SK-N-SH (cell line): ENCODE results near the gene RPIA. TPM values are rescaled to one million over a fixed set of nuclear protein-coding genes. Genes with fewer than 3 reads are reported as not detected.

Experiments used
- CTCF ChIA-PET: fragments of 300-600, 350-600 bp; formaldehyde crosslinking; extraction: SDS; loops from one replicate; lab custom pipeline; 2021; lab: Yijun Ruan, JAX
- POLR2A ChIA-PET: fragments of 350-600 bp; sonication (Branson Sonifier 250); formaldehyde crosslinking; extraction: SDS; loops from one replicate; lab custom pipeline; 2020; ENCODE audit warnings: antibody characterized with exemption, inconsistent platforms; lab: Yijun Ruan, JAX
- DNase-seq: peaks from one replicate; pipeline ENCODE4 v3.0.0; 2012
- H2AFZ ChIP-seq: fragments of 200-600 bp; sonication (generic); 2 replicates; pipeline ENCODE4 v1.8.1; 2016; ENCODE audit warnings: antibody characterized with exemption, mild to moderate bottlenecking, low read depth
- H3F3A ChIP-seq: fragments of 200-600 bp; sonication (generic); replicated peaks from 2 replicates; pipeline ENCODE3; 2016; ENCODE audit warnings: antibody characterized with exemption, mild to moderate bottlenecking; ENCODE audit not compliant: insufficient read depth
- H3K27ac ChIP-seq, 2 experiments: fragments of 200-500 bp in 1 of 2; fragments of 200-600 bp in 1 of 2; sonication (Bioruptor generic) in 1 of 2; sonication (generic), shearing (Covaris generic) in 1 of 2; 2 replicates each; pipeline versions ENCODE4 v1.5.1 to v1.6.1; 2014 to 2016; ENCODE audit warnings: low read depth in 2 of 2, inconsistent platforms in 1 of 2, low read length in 1 of 2, mild to moderate bottlenecking in 1 of 2, mixed read lengths in 1 of 2
- H3K27me3 ChIP-seq: fragments of 200-600 bp; sonication (generic), shearing (Covaris generic); 2 replicates; pipeline ENCODE4 v1.6.1; 2016; ENCODE audit warnings: mixed run types; ENCODE audit not compliant: insufficient read depth
- H3K36me3 ChIP-seq, 2 experiments: fragments of 200-500 bp in 1 of 2; fragments of 200-600 bp in 1 of 2; sonication (Bioruptor generic) in 1 of 2; sonication (generic) in 1 of 2; replicated peaks in 1 of 2; 2 replicates each; pipeline versions ENCODE3 to v1.5.1; 2014 to 2016; ENCODE audit warnings: low read length in 1 of 2, mild to moderate bottlenecking in 1 of 2; ENCODE audit not compliant: insufficient read depth in 2 of 2, control insufficient read depth in 1 of 2
- H3K4me1 ChIP-seq, 2 experiments: fragments of 200-500 bp in 1 of 2; fragments of 200-600 bp in 1 of 2; sonication (Bioruptor generic) in 1 of 2; sonication (generic), shearing (Covaris generic) in 1 of 2; 2 replicates each; pipeline versions ENCODE4 v1.5.1 to v1.6.1; 2014 to 2016; ENCODE audit warnings: low read depth in 1 of 2, low read length in 1 of 2, mixed run types in 1 of 2; ENCODE audit not compliant: insufficient read depth in 2 of 2, control insufficient read depth in 1 of 2
- H3K4me2 ChIP-seq: fragments of 200-600 bp; sonication (generic), shearing (Covaris generic); 2 replicates; pipeline ENCODE4 v1.6.1; 2017; ENCODE audit warnings: mixed run types
- H3K4me3 ChIP-seq, 2 experiments: fragments of 200-500 bp in 1 of 2; fragments of 200-600 bp in 1 of 2; sonication (Bioruptor generic) in 1 of 2; sonication (generic), shearing (Covaris generic) in 1 of 2; 2 replicates each; pipeline versions ENCODE4 v1.5.1 to v1.8.1; 2014 to 2016; ENCODE audit warnings: low read depth in 2 of 2, inconsistent platforms in 1 of 2, low read length in 1 of 2, mild to moderate bottlenecking in 1 of 2, mixed read lengths in 1 of 2, moderate library complexity in 1 of 2
- H3K79me2 ChIP-seq: fragments of 200-600 bp; sonication (generic); 2 replicates; pipeline ENCODE4 v1.8.1; 2017; ENCODE audit warnings: mild to moderate bottlenecking; ENCODE audit not compliant: insufficient read depth
- H3K9ac ChIP-seq: fragments of 200-600 bp; sonication (generic); 2 replicates; pipeline ENCODE4 v1.6.1; 2017; ENCODE audit warnings: mixed run types
- H3K9me2 ChIP-seq: fragments of 200-600 bp; sonication (generic); 2 replicates; pipeline ENCODE4 v1.6.1; 2017; ENCODE audit warnings: mixed run types
- H3K9me3 ChIP-seq: fragments of 200-600 bp; sonication (generic); 2 replicates; pipeline ENCODE4 v1.6.1; 2017; ENCODE audit warnings: mixed run types, mild to moderate bottlenecking, moderate library complexity
- H4K20me1 ChIP-seq: fragments of 200-600 bp; sonication (generic); 2 replicates; pipeline ENCODE4 v1.6.1; 2017; ENCODE audit warnings: mild to moderate bottlenecking, mixed run types; ENCODE audit not compliant: insufficient read depth
- CHD2 ChIP-seq: fragments of 150-350 bp; IDR thresholded peaks from 2 replicates; pipeline ENCODE4 v1.6.1; 2018; ENCODE audit warnings: low read length; ENCODE audit not compliant: partially characterized antibody
- ELF1 ChIP-seq: IDR thresholded peaks from 2 replicates; pipeline ENCODE4 v1.4.0; 2012
- FOSL2 ChIP-seq: IDR thresholded peaks from 2 replicates; pipeline ENCODE4 v1.4.0; 2012; ENCODE audit warnings: low read depth, mild to moderate bottlenecking, moderate library complexity, borderline replicate concordance
- MXI1 ChIP-seq: IDR thresholded peaks from 2 replicates; pipeline ENCODE4 v1.6.1; 2012; ENCODE audit warnings: mild to moderate bottlenecking, low read depth, low read length, improper control_type of control experiment
- NFIC ChIP-seq: IDR thresholded peaks from 2 replicates; pipeline ENCODE4 v1.4.0; 2012; ENCODE audit warnings: borderline replicate concordance
- NRF1 ChIP-seq: IDR thresholded peaks from 2 replicates; pipeline ENCODE4 v1.6.1; 2012; ENCODE audit warnings: low read depth, mild to moderate bottlenecking, low read length
- RAD21 ChIP-seq: IDR thresholded peaks from 2 replicates; pipeline ENCODE4 v1.6.1; 2012; ENCODE audit warnings: mild to moderate bottlenecking, low read length
- ZBTB33 ChIP-seq: IDR thresholded peaks from 2 replicates; pipeline ENCODE4 v1.4.0; 2012; ENCODE audit warnings: low read depth, borderline replicate concordance
- WGBS: methylation state at CpG from one replicate; pipeline ENCODE4 v1.1.6; 2017; ENCODE audit warnings: low lambda C conversion rate; 5-methylcytosine and 5-hydroxymethylcytosine counted together
- polyA plus RNA-seq, 3 experiments: library from polyadenylated mRNA; depleted of rRNA; stranded (reverse); fragments of >200 nt; gene quantifications; 2 replicates each; pipeline ENCODE4 v1.2.3, GENCODE V29; 2012
- TF ChIP-seq, protein P1 (sequence below): IDR thresholded peaks from 2 replicates; pipeline ENCODE4 v1.6.1; 2012; ENCODE audit warnings: mild to moderate bottlenecking, low read depth, low read length, moderate library complexity

Gene RPIA
- polyA plus RNA-seq, 1 of the 3 experiments (the other 2 are of a cell fraction), result 17.4 TPM

DNA sequence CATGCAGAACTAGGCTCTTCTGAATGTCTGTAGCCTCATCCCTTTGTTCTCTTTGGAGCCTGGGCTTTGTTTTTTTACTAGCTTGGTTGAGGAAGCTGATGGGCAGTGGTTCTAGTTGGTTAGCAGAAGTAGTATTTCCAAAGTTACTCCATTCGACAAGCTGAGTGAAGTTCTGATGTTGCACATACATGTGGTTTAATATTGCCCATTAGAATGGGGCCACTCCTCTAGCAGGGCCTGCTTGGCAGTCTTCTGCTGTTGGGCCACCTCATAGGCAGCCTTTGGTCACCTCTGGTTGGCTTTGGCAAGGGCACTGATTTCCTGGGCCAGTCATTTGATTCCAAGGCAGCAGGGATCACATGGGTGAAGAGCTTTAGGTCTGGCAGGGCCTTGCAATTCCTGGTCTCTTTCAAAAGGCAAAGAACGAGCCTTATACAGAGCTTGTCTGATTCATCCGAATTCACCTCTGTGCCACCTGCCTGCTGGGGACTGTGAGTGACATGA is 2.5 kb downstream of the RPIA start (continued):
- no peak for TF ChIP-seq MXI1
- TF ChIP-seq ZBTB33, result no peak
- TF ChIP-seq CHD2, result no peak
- TF ChIP-seq, protein P1, sequence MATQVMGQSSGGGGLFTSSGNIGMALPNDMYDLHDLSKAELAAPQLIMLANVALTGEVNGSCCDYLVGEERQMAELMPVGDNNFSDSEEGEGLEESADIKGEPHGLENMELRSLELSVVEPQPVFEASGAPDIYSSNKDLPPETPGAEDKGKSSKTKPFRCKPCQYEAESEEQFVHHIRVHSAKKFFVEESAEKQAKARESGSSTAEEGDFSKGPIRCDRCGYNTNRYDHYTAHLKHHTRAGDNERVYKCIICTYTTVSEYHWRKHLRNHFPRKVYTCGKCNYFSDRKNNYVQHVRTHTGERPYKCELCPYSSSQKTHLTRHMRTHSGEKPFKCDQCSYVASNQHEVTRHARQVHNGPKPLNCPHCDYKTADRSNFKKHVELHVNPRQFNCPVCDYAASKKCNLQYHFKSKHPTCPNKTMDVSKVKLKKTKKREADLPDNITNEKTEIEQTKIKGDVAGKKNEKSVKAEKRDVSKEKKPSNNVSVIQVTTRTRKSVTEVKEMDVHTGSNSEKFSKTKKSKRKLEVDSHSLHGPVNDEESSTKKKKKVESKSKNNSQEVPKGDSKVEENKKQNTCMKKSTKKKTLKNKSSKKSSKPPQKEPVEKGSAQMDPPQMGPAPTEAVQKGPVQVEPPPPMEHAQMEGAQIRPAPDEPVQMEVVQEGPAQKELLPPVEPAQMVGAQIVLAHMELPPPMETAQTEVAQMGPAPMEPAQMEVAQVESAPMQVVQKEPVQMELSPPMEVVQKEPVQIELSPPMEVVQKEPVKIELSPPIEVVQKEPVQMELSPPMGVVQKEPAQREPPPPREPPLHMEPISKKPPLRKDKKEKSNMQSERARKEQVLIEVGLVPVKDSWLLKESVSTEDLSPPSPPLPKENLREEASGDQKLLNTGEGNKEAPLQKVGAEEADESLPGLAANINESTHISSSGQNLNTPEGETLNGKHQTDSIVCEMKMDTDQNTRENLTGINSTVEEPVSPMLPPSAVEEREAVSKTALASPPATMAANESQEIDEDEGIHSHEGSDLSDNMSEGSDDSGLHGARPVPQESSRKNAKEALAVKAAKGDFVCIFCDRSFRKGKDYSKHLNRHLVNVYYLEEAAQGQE, result no peak
- TF ChIP-seq RAD21, result no peak
- no peak for TF ChIP-seq FOSL2
- TF ChIP-seq NRF1, result no peak
- no peak for TF ChIP-seq ELF1
- TF ChIP-seq, all 33 proteins: peak for 0

- Histone ChIP-seq H3K9me2 (no peaks in the 10 kb centered on the region), H3K79me2 (peaks cover 68% of the 10 kb centered on the region), H4K20me1 (no peaks in the 10 kb centered on the region), H3K4me1 (peaks cover 0 to 9% of the 10 kb centered on the region in 2 experiments; a peak in 2 of 4 replicates), H3K9ac (no peak overlapping the region), H3K4me2 (no peak overlapping the region), H3K9me3 (no peaks in the 10 kb centered on the region), H3F3A (no peaks in the 10 kb centered on the region), H2AFZ (no peak overlapping the region), H3K27ac (no peak overlapping the region), H3K4me3 (no peak overlapping the region), H3K27me3 (no peaks in the 10 kb centered on the region), H3K36me3 (peaks cover 3 to 16% of the 10 kb centered on the region in 2 experiments)
- POLR2A ChIA-PET, result no interaction called here
- WGBS, result 89% methylated on average over 3 of the region's 3 CpGs
- TF ChIP-seq RAD21, result no peak
- TF ChIP-seq NFIC, result no peak
- no peak for DNase-seq
- CTCF ChIA-PET, result interaction anchor here (1.0 to 2.5 kb wide), 2 partner anchors 24 to 77 kb away, joined by 3 to 8 read pairs; no protein-coding TSS in a partner anchor
Observed at GRCh38 chr2:88696611-88697010, 5.1 kb downstream of the RPIA start.
